Measurements from ENCODE around the gene FZD2. TPM values are rescaled to one million over a fixed set of nuclear protein-coding genes. Genes with fewer than 3 reads are reported as not detected.

FZD2 gene
- total RNA-seq, 1 experiment from 2014 or later, result 61.8 TPM

DNA sequence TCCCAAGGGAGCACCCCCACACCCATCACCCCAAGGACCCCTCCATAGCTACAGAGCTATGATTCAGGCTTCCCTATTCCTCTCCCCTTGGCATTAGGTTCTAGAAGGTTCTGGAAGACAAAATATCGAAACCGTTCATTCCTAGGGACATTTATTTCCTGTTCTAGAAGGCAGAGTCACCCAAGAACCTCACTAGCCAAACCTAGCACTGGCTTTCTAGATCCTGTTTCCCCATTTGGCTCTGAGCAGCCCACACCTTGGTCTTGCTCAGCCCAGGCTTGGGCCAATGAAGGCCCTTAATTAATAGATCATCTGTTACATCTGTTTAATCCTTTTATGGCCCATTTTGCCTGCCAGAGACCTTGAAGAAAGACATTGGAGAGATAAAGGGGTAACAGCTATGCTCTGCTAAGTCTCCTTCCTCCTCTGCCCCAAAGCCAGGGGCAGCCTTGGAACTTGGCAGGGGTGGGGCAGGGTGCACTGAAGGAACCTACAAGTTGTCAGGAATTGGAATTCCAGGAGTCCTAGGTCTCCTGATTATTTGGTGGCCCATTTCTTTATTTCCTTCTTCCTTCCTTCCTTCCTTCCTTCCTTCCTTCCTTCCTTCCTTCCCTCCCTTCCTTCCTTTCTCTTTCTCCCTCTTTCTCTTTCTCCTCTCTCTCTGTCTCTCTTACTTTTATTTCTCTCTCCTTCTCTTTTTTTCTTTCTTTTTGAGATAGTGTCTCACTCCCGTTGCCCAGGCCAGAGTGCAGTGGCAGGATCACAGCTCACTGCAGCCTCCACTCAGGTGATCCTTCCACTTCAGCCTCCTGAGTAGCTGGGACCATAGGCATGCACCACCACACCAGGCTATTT, 8.7 kb upstream of the FZD2 start:
- H3K4me2 ChIP-seq, result no peak overlapping the region; the same call in 1 of the 2 replicates
- TF ChIP-seq EZH2 (IDR thresholded peaks at IDR 0.05; ENCODE audit: low read depth) (no peak), CTCF (conservative IDR thresholded peaks at IDR 0.05) (no peak)
- ChIA-PET POLR2A (ENCODE audit: unreplicated experiment) (interaction anchor here (0.6 kb wide), 1 partner anchor 8 kb away, joined by 9 read pairs; no protein-coding TSS in a partner anchor), CTCF (interaction anchor here (1.3 kb wide), 1 partner anchor 15 kb away, joined by 4 read pairs; no protein-coding TSS in a partner anchor)
- H3K27me3 ChIP-seq (ENCODE audit: insufficient read depth, low read depth), result no peaks in the 10 kb centered on the region
- H3K79me2 ChIP-seq (ENCODE audit: low read depth), result no peaks in the 10 kb centered on the region
- H3F3A ChIP-seq (ENCODE audit: insufficient read depth, low read depth), result peaks cover 34% of the 10 kb centered on the region
- H3K36me3 ChIP-seq (ENCODE audit: low read depth), result no peaks in the 10 kb centered on the region
- intact Hi-C loops (cut with micrococcal nuclease; ENCODE audit: unreplicated experiment), result no loop called here
- no peak overlapping the region for H3K27ac ChIP-seq
- no peak overlapping the region for H3K4me3 ChIP-seq
- no peak overlapping the region for H2AFZ ChIP-seq
- H4K20me1 ChIP-seq (ENCODE audit: insufficient read depth), result no peaks in the 10 kb centered on the region
- H3K9me2 ChIP-seq (ENCODE audit: insufficient read depth), result no peaks in the 10 kb centered on the region
- BruUV-seq (replicated peaks), result no TSS peak
- H3K4me1 ChIP-seq (replicated peaks; ENCODE audit: insufficient read depth), result peaks cover 58% of the 10 kb centered on the region
- DNase-seq, result no peak
- H3K9me3 ChIP-seq (ENCODE audit: insufficient read depth, low read depth), result no peaks in the 10 kb centered on the region; the same call in 1 of the 2 replicates

GRCh38 chr17:44549686-44550085, 7.6 kb upstream of the FZD2 start:
- Histone ChIP-seq H4K20me1 (ENCODE audit: insufficient read depth) (no peaks in the 10 kb centered on the region), H3K9me3 (ENCODE audit: insufficient read depth, low read depth) (no peaks in the 10 kb centered on the region; the same call in 1 of the 2 replicates), H3F3A (ENCODE audit: insufficient read depth, low read depth) (peaks cover 23% of the 10 kb centered on the region), H3K27ac (no peak overlapping the region), H3K4me1 (replicated peaks; ENCODE audit: insufficient read depth) (peaks cover 48% of the 10 kb centered on the region), H3K79me2 (ENCODE audit: low read depth) (no peaks in the 10 kb centered on the region), H3K36me3 (ENCODE audit: low read depth) (no peaks in the 10 kb centered on the region), H3K27me3 (ENCODE audit: insufficient read depth, low read depth) (no peaks in the 10 kb centered on the region), H3K4me3 (no peak overlapping the region), H2AFZ (no peak overlapping the region), H3K9me2 (ENCODE audit: insufficient read depth) (no peaks in the 10 kb centered on the region), H3K4me2 (no peak overlapping the region)
- POLR2A ChIA-PET (ENCODE audit: unreplicated experiment), result no interaction called here
- TF ChIP-seq CTCF (conservative IDR thresholded peaks at IDR 0.05) (no peak), EZH2 (IDR thresholded peaks at IDR 0.05; ENCODE audit: low read depth) (no peak)
- no TSS peak for BruUV-seq (replicated peaks)
- CTCF ChIA-PET, result no interaction called here
- intact Hi-C loops (cut with micrococcal nuclease; ENCODE audit: unreplicated experiment), result no loop called here
- no peak for DNase-seq

GRCh38 chr17:44552361-44552760, 4.9 kb upstream of the FZD2 start:
- H3K9me3 ChIP-seq (ENCODE audit: insufficient read depth, low read depth), result no peaks in the 10 kb centered on the region
- DNase-seq, result no peak
- H3K9me2 ChIP-seq (ENCODE audit: insufficient read depth), result no peaks in the 10 kb centered on the region
- intact Hi-C loops (cut with micrococcal nuclease; ENCODE audit: unreplicated experiment), result no loop called here
- H3K4me3 ChIP-seq, result no peak overlapping the region
- H4K20me1 ChIP-seq (ENCODE audit: insufficient read depth), result no peaks in the 10 kb centered on the region
- peaks cover 28% of the 10 kb centered on the region for H3K4me1 ChIP-seq (replicated peaks; ENCODE audit: insufficient read depth)
- ChIA-PET CTCF (no interaction called here), POLR2A (ENCODE audit: unreplicated experiment) (no interaction called here)
- H3K27ac ChIP-seq, result no peak overlapping the region
- no peaks in the 10 kb centered on the region for H3K27me3 ChIP-seq (ENCODE audit: insufficient read depth, low read depth)
- peaks cover 11% of the 10 kb centered on the region; the same call in 1 of the 2 replicates for H3F3A ChIP-seq (ENCODE audit: insufficient read depth, low read depth)
- BruUV-seq (replicated peaks), result no TSS peak
- no peak overlapping the region for H2AFZ ChIP-seq
- TF ChIP-seq CTCF (conservative IDR thresholded peaks at IDR 0.05), result no peak
- TF ChIP-seq EZH2 (IDR thresholded peaks at IDR 0.05; ENCODE audit: low read depth), result no peak
- H3K4me2 ChIP-seq, result no peak overlapping the region
- H3K36me3 ChIP-seq (ENCODE audit: low read depth), result no peaks in the 10 kb centered on the region
- no peaks in the 10 kb centered on the region for H3K79me2 ChIP-seq (ENCODE audit: low read depth)
